CD14-positive monocyte (primary cell): Measurements from ENCODE around the gene IGFBP1. TPM values are rescaled to one million over a fixed set of nuclear protein-coding genes. Genes with fewer than 3 reads are reported as not detected.

Experiments used
- DNase-seq, 3 donors: peaks; one replicate each; pipeline ENCODE4 v3.0.0-alpha.2; 2011 to 2022
- H2AFZ ChIP-seq: 2 replicates; pipeline ENCODE4 v1.6.0; 2012; ENCODE audit warnings: mild to moderate bottlenecking, low read depth, low read length, inconsistent platforms; ENCODE audit not compliant: insufficient read depth, poor library complexity, severe bottlenecking
- H3K27ac ChIP-seq, 2 donors: 1 replicate in 1 of 2; 2 replicates in 1 of 2; pipeline ENCODE4 v1.5.1; 2012 to 2013; ENCODE audit warnings: low read length in 2 of 2, control low read depth in 1 of 2, inconsistent platforms in 1 of 2, low read depth in 1 of 2, mild to moderate bottlenecking in 1 of 2
- H3K27me3 ChIP-seq, 2 donors: one replicate each; pipeline versions ENCODE4 v1.6.0 to v1.6.1; 2011 to 2013; ENCODE audit warnings: low read length in 2 of 2; ENCODE audit not compliant: control insufficient read depth in 2 of 2, insufficient read depth in 2 of 2
- H3K36me3 ChIP-seq, 2 donors: replicated peaks in 1 of 2; 1 replicate in 1 of 2; 2 replicates in 1 of 2; pipeline versions ENCODE4 v1.5.1 to v1.6.1; 2012 to 2013; ENCODE audit warnings: low read length in 2 of 2, control low read depth in 1 of 2, inconsistent platforms in 1 of 2, mild to moderate bottlenecking in 1 of 2; ENCODE audit not compliant: insufficient read depth in 2 of 2, control insufficient read depth in 1 of 2
- H3K4me1 ChIP-seq, 2 donors: 1 replicate in 1 of 2; 2 replicates in 1 of 2; pipeline versions ENCODE4 v1.5.1 to v1.6.1; 2012 to 2013; ENCODE audit warnings: low read length in 2 of 2, control low read depth in 1 of 2, inconsistent platforms in 1 of 2, mild to moderate bottlenecking in 1 of 2, moderate library complexity in 1 of 2; ENCODE audit not compliant: insufficient read depth in 2 of 2, control insufficient read depth in 1 of 2
- H3K4me2 ChIP-seq: replicated peaks from 2 replicates; pipeline ENCODE3; 2012; ENCODE audit warnings: low read length, moderate library complexity, mild to moderate bottlenecking; ENCODE audit not compliant: poor library complexity, severe bottlenecking; ENCODE audit errors: extremely low read depth
- H3K4me3 ChIP-seq, 3 experiments: fragments of 200-600 bp in 1 of 3; sonication (generic) in 1 of 3; replicated peaks in 1 of 3; 1 replicate in 2 of 3; 2 replicates in 1 of 3; pipeline ENCODE4 v1.5.1; 2011 to 2013; ENCODE audit warnings: low read length in 3 of 3, mild to moderate bottlenecking in 3 of 3, control low read depth in 2 of 3, low read depth in 2 of 3, inconsistent platforms in 1 of 3, moderate library complexity in 1 of 3
- H3K79me2 ChIP-seq: 2 replicates; pipeline ENCODE4 v1.6.0; 2012; ENCODE audit warnings: mild to moderate bottlenecking, control low read depth, inconsistent platforms, low read length, moderate library complexity; ENCODE audit not compliant: insufficient read depth
- H3K9ac ChIP-seq: 2 replicates; pipeline ENCODE4 v1.6.0; 2017; ENCODE audit warnings: low read length, mild to moderate bottlenecking; ENCODE audit not compliant: insufficient read depth, poor library complexity, severe bottlenecking
- H3K9me3 ChIP-seq, 2 donors: replicated peaks in 1 of 2; 1 replicate in 1 of 2; 2 replicates in 1 of 2; pipeline versions ENCODE4 v1.5.1 to v1.6.1; 2012 to 2013; ENCODE audit warnings: low read length in 2 of 2, control low read depth in 1 of 2; ENCODE audit not compliant: control insufficient read depth in 1 of 2, insufficient read depth in 1 of 2
- H4K20me1 ChIP-seq: 2 replicates; pipeline ENCODE4 v1.6.0; 2012; ENCODE audit warnings: mild to moderate bottlenecking, low read length, control low read depth, moderate library complexity; ENCODE audit not compliant: insufficient read depth
- H3K27ac Mint-ChIP-seq, 7 donors: one replicate each; pipeline ENCODE4 v1.8.0; 2020; ENCODE audit warnings: mild to moderate bottlenecking in 7 of 7, mixed read lengths in 7 of 7, moderate library complexity in 6 of 7, inconsistent platforms in 2 of 7
- H3K27me3 Mint-ChIP-seq, 3 donors: one replicate each; pipeline ENCODE4 v1.8.0; 2021 to 2022; ENCODE audit warnings: low read depth in 3 of 3, mild to moderate bottlenecking in 3 of 3, mixed read lengths in 3 of 3, moderate library complexity in 3 of 3, inconsistent platforms in 1 of 3
- H3K36me3 Mint-ChIP-seq, 2 donors: one replicate each; pipeline ENCODE4 v1.8.0; 2020; ENCODE audit warnings: mixed read lengths in 2 of 2, inconsistent platforms in 1 of 2, mild to moderate bottlenecking in 1 of 2
- H3K4me1 Mint-ChIP-seq: one replicate; pipeline ENCODE4 v1.8.0; 2020; ENCODE audit warnings: mild to moderate bottlenecking, mixed read lengths
- H3K4me3 Mint-ChIP-seq, 2 donors: one replicate each; pipeline ENCODE4 v1.8.0; 2020; ENCODE audit warnings: mild to moderate bottlenecking in 2 of 2, mixed read lengths in 2 of 2, moderate library complexity in 1 of 2
- H3K9me3 Mint-ChIP-seq, 7 donors: one replicate each; pipeline ENCODE4 v1.8.0; 2020 to 2022; ENCODE audit warnings: mixed read lengths in 7 of 7, mild to moderate bottlenecking in 6 of 7, moderate library complexity in 6 of 7, inconsistent platforms in 2 of 7
- WGBS: methylation state at CpG from one replicate; pipeline ENCODE4 v1.1.5; 2013; ENCODE audit warnings: missing lambda C conversion rate; ENCODE audit not compliant: insufficient coverage; 5-methylcytosine and 5-hydroxymethylcytosine counted together
- intact Hi-C, 2 donors: fragments of 100-400 bp; cut with micrococcal nuclease; formaldehyde crosslinking; loops; one replicate each; pipeline versions ENCODE4 v1.15.0 to v1.15.1; 2023
- polyA plus RNA-seq, 3 donors: library from polyadenylated mRNA; depleted of rRNA in 1 of 3; unstranded in 2 of 3; stranded (reverse) in 1 of 3; fragments of 300-500 nt in 2 of 3; fragments of >200 nt in 1 of 3; fragmentation: Illumina TruSeq in 2 of 3; gene quantifications; 1 replicate in 2 of 3; 2 replicates in 1 of 3; pipeline ENCODE4 v1.2.3, GENCODE V29; 2012 to 2021
- TF ChIP-seq, protein P1 (sequence below): fragments of 200-600 bp; IDR thresholded peaks from one replicate; pipeline ENCODE4 v1.8.0; 2022; ENCODE audit warnings: antibody characterized with exemption, mild to moderate bottlenecking

The IGFBP1 gene
- polyA plus RNA-seq, 3 donors: not detected

DNA sequence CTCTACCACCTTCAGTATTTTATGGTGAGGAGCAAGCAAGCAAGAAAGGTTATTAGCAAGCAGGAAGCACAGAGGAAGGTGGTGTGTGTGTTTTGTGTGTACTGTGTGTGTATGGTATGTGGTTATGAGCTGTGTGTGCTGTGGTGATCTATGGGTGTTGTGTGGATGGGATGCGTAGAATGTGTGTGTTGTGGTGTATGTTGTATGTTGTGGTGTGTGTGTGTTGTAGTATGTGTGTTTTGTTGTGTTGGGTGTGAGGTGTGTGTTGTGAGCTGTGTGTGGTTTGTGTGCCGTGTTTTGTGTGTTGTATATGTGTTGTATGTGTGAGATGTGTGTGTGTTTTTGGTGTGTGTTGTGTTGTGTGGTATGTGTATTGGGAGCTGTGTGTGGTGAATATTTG, 49.6 kb downstream of the IGFBP1 start:
- H3K4me1 Mint-ChIP-seq: peaks cover 3% of the 10 kb centered on the region
- H3K9me3 Mint-ChIP-seq: peaks cover 5 to 23% (median 16%) of the 10 kb centered on the region in 7 donors
- Histone ChIP-seq H3K9ac (no peak overlapping the region), H3K79me2 (no peaks in the 10 kb centered on the region), H2AFZ (peak overlapping the region; percentile 8), H4K20me1 (no peaks in the 10 kb centered on the region), H3K4me1 (peaks cover 0 to 6% of the 10 kb centered on the region in 2 donors), H3K9me3 (peaks cover 0 to 11% of the 10 kb centered on the region in 2 donors), H3K36me3 (no peaks in the 10 kb centered on the region), H3K27me3 (peaks cover 0 to 3% of the 10 kb centered on the region in 2 donors), H3K4me2 (no peak overlapping the region), H3K27ac (no peak overlapping the region), H3K4me3 (no peak overlapping the region)
- peaks cover 6 to 11% (median 9%) of the 10 kb centered on the region in 3 donors for H3K27me3 Mint-ChIP-seq
- intact Hi-C loops: no loop called here
- WGBS: 100% methylated on average over 2 of the region's 2 CpGs
- DNase-seq: no peak
- no peak overlapping the region for H3K4me3 Mint-ChIP-seq
- no peak overlapping the region for H3K27ac Mint-ChIP-seq
- H3K36me3 Mint-ChIP-seq: no peaks in the 10 kb centered on the region
- TF ChIP-seq, protein P1, sequence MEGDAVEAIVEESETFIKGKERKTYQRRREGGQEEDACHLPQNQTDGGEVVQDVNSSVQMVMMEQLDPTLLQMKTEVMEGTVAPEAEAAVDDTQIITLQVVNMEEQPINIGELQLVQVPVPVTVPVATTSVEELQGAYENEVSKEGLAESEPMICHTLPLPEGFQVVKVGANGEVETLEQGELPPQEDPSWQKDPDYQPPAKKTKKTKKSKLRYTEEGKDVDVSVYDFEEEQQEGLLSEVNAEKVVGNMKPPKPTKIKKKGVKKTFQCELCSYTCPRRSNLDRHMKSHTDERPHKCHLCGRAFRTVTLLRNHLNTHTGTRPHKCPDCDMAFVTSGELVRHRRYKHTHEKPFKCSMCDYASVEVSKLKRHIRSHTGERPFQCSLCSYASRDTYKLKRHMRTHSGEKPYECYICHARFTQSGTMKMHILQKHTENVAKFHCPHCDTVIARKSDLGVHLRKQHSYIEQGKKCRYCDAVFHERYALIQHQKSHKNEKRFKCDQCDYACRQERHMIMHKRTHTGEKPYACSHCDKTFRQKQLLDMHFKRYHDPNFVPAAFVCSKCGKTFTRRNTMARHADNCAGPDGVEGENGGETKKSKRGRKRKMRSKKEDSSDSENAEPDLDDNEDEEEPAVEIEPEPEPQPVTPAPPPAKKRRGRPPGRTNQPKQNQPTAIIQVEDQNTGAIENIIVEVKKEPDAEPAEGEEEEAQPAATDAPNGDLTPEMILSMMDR: no peak

DNA sequence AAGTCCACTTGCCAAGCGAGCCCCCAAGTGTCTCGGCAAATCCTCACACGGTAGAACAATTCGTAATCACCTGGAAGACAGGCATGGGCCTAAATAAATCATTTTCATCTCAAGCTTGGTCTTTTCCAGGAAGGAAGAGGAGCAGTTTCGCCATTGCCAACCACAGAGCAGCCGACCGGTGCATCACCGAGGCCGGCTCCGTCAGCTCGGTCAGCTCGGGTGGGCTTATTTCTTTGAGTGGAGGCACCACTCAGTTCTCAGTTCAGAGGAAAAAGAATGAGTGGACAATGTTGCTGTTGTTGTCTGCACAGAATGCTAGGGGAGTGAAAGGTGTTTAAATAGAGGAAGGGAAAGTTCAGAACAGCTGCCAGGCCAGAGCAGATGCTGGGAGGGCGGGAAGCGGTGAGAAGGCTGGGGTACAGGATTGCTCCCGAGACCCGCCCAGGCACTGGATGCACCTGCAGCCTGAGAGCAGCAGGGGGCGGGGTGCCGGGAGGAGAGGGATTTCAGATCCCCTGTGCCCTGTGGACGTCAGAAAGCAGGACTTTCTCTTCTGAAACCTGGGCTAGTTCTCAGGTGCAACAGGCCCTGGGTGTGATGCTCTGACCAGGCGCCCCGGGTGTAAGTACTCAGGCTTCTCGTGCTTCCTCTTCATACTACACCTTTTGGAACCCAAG, 50.5 kb downstream of the IGFBP1 start:
- no peak overlapping the region for H3K4me3 ChIP-seq
- H4K20me1 ChIP-seq: no peaks in the 10 kb centered on the region
- no peak overlapping the region for H3K27ac Mint-ChIP-seq
- H3K79me2 ChIP-seq: no peaks in the 10 kb centered on the region
- no peak overlapping the region for H3K9ac ChIP-seq
- no peak overlapping the region for H3K4me2 ChIP-seq
- no peak overlapping the region for H3K4me3 Mint-ChIP-seq
- no peak overlapping the region for H3K27ac ChIP-seq
- no peaks in the 10 kb centered on the region for H3K36me3 Mint-ChIP-seq
- TF ChIP-seq, protein P1: no peak
- DNase-seq: no peak
- peaks cover 0 to 6% of the 10 kb centered on the region in 2 donors for H3K4me1 ChIP-seq
- intact Hi-C loops: no loop called here
- peaks cover 0 to 3% of the 10 kb centered on the region in 2 donors for H3K27me3 ChIP-seq
- peaks cover 0 to 11% of the 10 kb centered on the region in 2 donors for H3K9me3 ChIP-seq
- H3K27me3 Mint-ChIP-seq: peaks cover 6 to 10% (median 9%) of the 10 kb centered on the region in 3 donors
- no peaks in the 10 kb centered on the region for H3K36me3 ChIP-seq
- 61% methylated on average over 19 of the region's 22 CpGs for WGBS
- H3K9me3 Mint-ChIP-seq: peaks cover 5 to 23% (median 16%) of the 10 kb centered on the region in 7 donors
- peaks cover 3% of the 10 kb centered on the region for H3K4me1 Mint-ChIP-seq
- no peak overlapping the region for H2AFZ ChIP-seq
